IMR-90 (cell line): Measurements from ENCODE around the gene GDF10. TPM values are rescaled to one million over a fixed set of nuclear protein-coding genes. Genes with fewer than 3 reads are reported as not detected.

ENCODE experiments used
- ATAC-seq: fragments of 200-7000 bp; cut with Tn5 transposase; 2 replicates; pipeline ENCODE4 v1.9.1; 2020; ENCODE audit warnings: low read depth, mild to moderate bottlenecking, moderate library complexity
- BruUV-seq: library from RNA; stranded (reverse); fragments of 400-500 nt; replicated peaks from 2 replicates; lab custom pipeline; 2021; lab: Mats Ljungman, UMichigan
- CTCF ChIA-PET: fragments of 300-600 bp; formaldehyde crosslinking; extraction: SDS; loops from one replicate; lab custom pipeline; 2021; ENCODE audit warnings: antibody characterized with exemption; lab: Yijun Ruan, JAX
- POLR2A ChIA-PET: fragments of 300-600 bp; sonication (Branson Sonifier 250); formaldehyde crosslinking; loops from one replicate; lab custom pipeline; 2022; ENCODE audit warnings: antibody characterized with exemption; ENCODE audit not compliant: unreplicated experiment; lab: Charles Lee
- DNase-seq: peaks from one replicate; pipeline ENCODE4 v3.0.0; 2013
- H2AFZ ChIP-seq: replicated peaks from 2 replicates; pipeline ENCODE3; 2013; ENCODE audit warnings: low read length, mild to moderate bottlenecking; ENCODE audit not compliant: poor library complexity
- H2AK5ac ChIP-seq: 2 replicates; pipeline ENCODE4 v1.6.1; 2013; ENCODE audit warnings: low read depth, low read length, inconsistent platforms
- H2AK9ac ChIP-seq: replicated peaks from 2 replicates; pipeline ENCODE3; 2013; ENCODE audit warnings: mild to moderate bottlenecking, low read depth, low read length, moderate library complexity; ENCODE audit not compliant: poor library complexity
- H2BK120ac ChIP-seq: 2 replicates; pipeline ENCODE4 v1.6.1; 2013; ENCODE audit warnings: low read depth, low read length, inconsistent platforms
- H2BK15ac ChIP-seq: 3 replicates; pipeline ENCODE4 v1.6.1; 2013; ENCODE audit warnings: low read depth, low read length, inconsistent platforms
- H2BK20ac ChIP-seq: 2 replicates; pipeline ENCODE4 v1.6.1; 2013; ENCODE audit warnings: low read depth, mild to moderate bottlenecking, inconsistent platforms, low read length, moderate library complexity
- H2BK5ac ChIP-seq: 2 replicates; pipeline ENCODE4 v1.6.1; 2013; ENCODE audit warnings: mild to moderate bottlenecking, low read depth, low read length, inconsistent platforms; ENCODE audit not compliant: poor library complexity, severe bottlenecking
- H3K14ac ChIP-seq: replicated peaks from 2 replicates; pipeline ENCODE4 v1.6.1; 2013; ENCODE audit warnings: low read depth, low read length, inconsistent platforms
- H3K18ac ChIP-seq: 2 replicates; pipeline ENCODE4 v1.6.1; 2013; ENCODE audit warnings: low read depth, low read length, control low read depth
- H3K23ac ChIP-seq: 2 replicates; pipeline ENCODE4 v1.6.1; 2013; ENCODE audit warnings: low read depth, low read length, inconsistent platforms
- H3K27ac ChIP-seq: 2 replicates; pipeline ENCODE4 v1.5.1; 2013; ENCODE audit warnings: mild to moderate bottlenecking, control low read depth, low read length; ENCODE audit not compliant: insufficient read depth
- H3K27me3 ChIP-seq: 2 replicates; pipeline ENCODE4 v1.6.1; 2013; ENCODE audit warnings: low read length; ENCODE audit not compliant: control insufficient read depth, insufficient read depth
- H3K36me3 ChIP-seq: 2 replicates; pipeline ENCODE4 v1.6.1; 2013; ENCODE audit warnings: low read length, mixed read lengths; ENCODE audit not compliant: control insufficient read depth, insufficient read depth
- H3K4ac ChIP-seq: 2 replicates; pipeline ENCODE4 v1.6.1; 2013; ENCODE audit warnings: low read depth, low read length, inconsistent platforms
- H3K4me1 ChIP-seq: 2 replicates; pipeline ENCODE4 v1.6.1; 2013; ENCODE audit warnings: low read length, mixed read lengths; ENCODE audit not compliant: control insufficient read depth, insufficient read depth
- H3K4me2 ChIP-seq: 2 replicates; pipeline ENCODE4 v1.6.1; 2013; ENCODE audit warnings: low read depth, mild to moderate bottlenecking, control low read depth, low read length, moderate library complexity
- H3K4me3 ChIP-seq: 2 replicates; pipeline ENCODE4 v1.5.1; 2013; ENCODE audit warnings: low read depth, mild to moderate bottlenecking, control low read depth, low read length, moderate library complexity; ENCODE audit not compliant: insufficient read depth
- H3K56ac ChIP-seq: 2 replicates; pipeline ENCODE4 v1.6.1; 2013; ENCODE audit warnings: low read length, inconsistent platforms; ENCODE audit not compliant: insufficient read depth; ENCODE audit errors: extremely low read depth
- H3K79me1 ChIP-seq, 2 experiments: 2 replicates each; pipeline ENCODE4 v1.6.1; 2013; ENCODE audit warnings: low read length in 2 of 2, inconsistent platforms in 1 of 2, low read depth in 1 of 2
- H3K9ac ChIP-seq: 2 replicates; pipeline ENCODE4 v1.6.1; 2013; ENCODE audit warnings: low read depth, low read length, control low read depth
- H3K9me1 ChIP-seq: 2 replicates; pipeline ENCODE4 v1.6.1; 2013; ENCODE audit warnings: low read length, inconsistent platforms; ENCODE audit not compliant: insufficient read depth
- H3K9me3 ChIP-seq: 2 replicates; pipeline ENCODE4 v1.6.1; 2013; ENCODE audit warnings: low read length; ENCODE audit not compliant: control insufficient read depth, insufficient read depth
- H4K20me1 ChIP-seq: 2 replicates; pipeline ENCODE4 v1.6.1; 2013; ENCODE audit warnings: low read length, inconsistent platforms; ENCODE audit not compliant: insufficient read depth
- H4K5ac ChIP-seq: 2 replicates; pipeline ENCODE4 v1.6.1; 2013; ENCODE audit warnings: mild to moderate bottlenecking, low read depth, low read length, control low read depth
- H4K8ac ChIP-seq, 2 experiments: 2 replicates each; pipeline ENCODE4 v1.6.1; 2013; ENCODE audit warnings: low read depth in 2 of 2, low read length in 2 of 2, control low read depth in 1 of 2, inconsistent platforms in 1 of 2
- H4K91ac ChIP-seq: 2 replicates; pipeline ENCODE4 v1.6.1; 2013; ENCODE audit warnings: low read depth, low read length, inconsistent platforms; ENCODE audit not compliant: insufficient read depth
- CEBPB ChIP-seq: IDR thresholded peaks from 2 replicates; pipeline ENCODE4 v1.6.1; 2012; ENCODE audit warnings: low read depth, low read length, improper control_type of control experiment
- WGBS, 2 experiments: methylation state at CpG; one replicate each; pipeline versions ENCODE4 v1.1.5 to v1.1.7; 2013; ENCODE audit warnings: missing lambda C conversion rate in 2 of 2; ENCODE audit not compliant: insufficient read length in 1 of 2; ENCODE audit errors: extremely low coverage in 2 of 2; 5-methylcytosine and 5-hydroxymethylcytosine counted together
- dilution Hi-C: fragments of 300-500 bp; cut with HindIII; formaldehyde crosslinking; loops from one replicate; pipeline ENCODE4 v1.14.3; 2018; ENCODE audit warnings: low sequenced_read_pairs; ENCODE audit not compliant: unreplicated experiment
- in situ Hi-C: fragments of 300-500 bp; cut with MboI; formaldehyde crosslinking; loops from 3 replicates; pipeline ENCODE4 v1.14.3; 2019; ENCODE audit warnings: low sequenced_read_pairs, inconsistent platforms, mixed read lengths
- intact Hi-C: fragments of 100-400 bp; cut with micrococcal nuclease; formaldehyde crosslinking; loops from 2 replicates; pipeline ENCODE4 v1.10.0; 2022
- polyA plus RNA-seq, 3 experiments: library from polyadenylated mRNA; depleted of rRNA; stranded (reverse); fragments of >200 nt; gene quantifications; 2 replicates each; pipeline ENCODE4 v1.2.3, GENCODE V29; 2012; ENCODE audit warnings: low replicate concordance in 1 of 3
- total RNA-seq: library from RNA; depleted of rRNA; stranded (reverse); fragments of >200 nt; gene quantifications from 2 replicates; pipeline ENCODE4 v1.2.3, GENCODE V29; 2012
- TF ChIP-seq, protein P1 (sequence below): conservative IDR thresholded peaks from 2 replicates; pipeline ENCODE4 v1.5.1; 2012; ENCODE audit warnings: mild to moderate bottlenecking, low read depth, low read length, improper control_type of control experiment

The GDF10 gene
- total and polyA plus RNA-seq, 2 of the 4 experiments (the other 2 are of a cell fraction), result 0.34 TPM; not detected in 1

DNA sequence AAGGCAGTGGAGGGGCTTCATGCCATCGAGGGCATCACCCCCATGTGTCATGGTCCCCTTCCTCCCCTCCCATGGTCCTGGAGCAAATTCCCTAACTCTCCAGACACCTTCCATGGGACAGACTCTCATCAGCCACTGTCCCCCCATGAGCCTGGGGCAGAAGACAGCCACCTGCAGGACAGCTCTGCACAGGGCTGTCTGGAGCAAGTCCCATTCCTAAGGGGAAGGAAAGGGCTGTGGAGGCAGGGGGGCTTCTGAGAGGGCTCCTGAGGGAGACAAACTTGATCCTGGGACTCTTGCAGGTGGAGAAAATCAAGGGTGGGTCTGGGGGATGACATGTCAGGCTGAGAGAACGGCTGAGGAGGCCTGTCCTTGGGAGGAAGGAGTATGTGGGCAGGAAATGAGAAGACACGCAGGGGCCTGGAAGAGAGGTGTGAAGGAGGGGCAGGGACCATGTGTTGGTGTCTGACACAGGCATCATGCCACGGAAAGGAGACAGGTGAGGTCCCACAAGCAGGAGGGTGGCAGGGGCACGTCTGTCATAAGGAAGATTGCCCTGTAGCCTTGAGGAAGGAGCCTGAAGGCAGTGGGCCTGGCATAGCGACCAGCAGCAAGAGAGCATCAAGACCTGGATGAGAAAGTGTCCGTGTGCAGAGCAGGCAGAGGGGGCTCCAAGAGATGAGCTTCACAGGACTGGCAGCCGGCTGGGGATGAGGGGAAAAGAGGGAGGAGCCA is 14.4 kb upstream of the GDF10 start:
- DNase-seq (no peak), ATAC-seq (no peak)
- no peak overlapping the region for H2BK5ac ChIP-seq
- no peak overlapping the region for H2BK20ac ChIP-seq
- ChIA-PET CTCF (interaction anchor here (0.7 kb wide), 1 partner anchor 238 kb away, joined by 3 read pairs; no protein-coding TSS in a partner anchor), POLR2A (no interaction called here)
- H3K56ac ChIP-seq, result no peak overlapping the region
- H3K14ac ChIP-seq, result no peak overlapping the region
- H2AK9ac ChIP-seq, result no peak overlapping the region
- no peak overlapping the region for H3K4ac ChIP-seq
- H3K9me1 ChIP-seq, result no peaks in the 10 kb centered on the region; the same call in 1 of the 2 replicates
- WGBS, 2 experiments, result no CpG with 5 or more reads among the region's 8 CpGs
- H3K36me3 ChIP-seq, result no peaks in the 10 kb centered on the region
- intact Hi-C loops, result no loop called here
- peaks cover 30% of the 10 kb centered on the region for H3K27me3 ChIP-seq
- no peak overlapping the region for H4K8ac ChIP-seq
- no TSS peak for BruUV-seq
- no peaks in the 10 kb centered on the region for H4K20me1 ChIP-seq
- no peaks in the 10 kb centered on the region for H3K9me3 ChIP-seq
- no peak overlapping the region for H2AK5ac ChIP-seq
- H3K4me2 ChIP-seq, result no peak overlapping the region
- no peak overlapping the region for H4K5ac ChIP-seq
- H3K23ac ChIP-seq, result no peak overlapping the region
- dilution Hi-C loops, result no loop called here
- no peaks in the 10 kb centered on the region for H3K79me1 ChIP-seq
- no peak overlapping the region for H3K4me3 ChIP-seq
- in situ Hi-C loops, result no loop called here
- H2AFZ ChIP-seq, result peak overlapping the region; percentile 51
- no peak overlapping the region for H3K18ac ChIP-seq
- H3K4me1 ChIP-seq, result no peaks in the 10 kb centered on the region
- TF ChIP-seq CEBPB, result no peak
- TF ChIP-seq, protein P1, sequence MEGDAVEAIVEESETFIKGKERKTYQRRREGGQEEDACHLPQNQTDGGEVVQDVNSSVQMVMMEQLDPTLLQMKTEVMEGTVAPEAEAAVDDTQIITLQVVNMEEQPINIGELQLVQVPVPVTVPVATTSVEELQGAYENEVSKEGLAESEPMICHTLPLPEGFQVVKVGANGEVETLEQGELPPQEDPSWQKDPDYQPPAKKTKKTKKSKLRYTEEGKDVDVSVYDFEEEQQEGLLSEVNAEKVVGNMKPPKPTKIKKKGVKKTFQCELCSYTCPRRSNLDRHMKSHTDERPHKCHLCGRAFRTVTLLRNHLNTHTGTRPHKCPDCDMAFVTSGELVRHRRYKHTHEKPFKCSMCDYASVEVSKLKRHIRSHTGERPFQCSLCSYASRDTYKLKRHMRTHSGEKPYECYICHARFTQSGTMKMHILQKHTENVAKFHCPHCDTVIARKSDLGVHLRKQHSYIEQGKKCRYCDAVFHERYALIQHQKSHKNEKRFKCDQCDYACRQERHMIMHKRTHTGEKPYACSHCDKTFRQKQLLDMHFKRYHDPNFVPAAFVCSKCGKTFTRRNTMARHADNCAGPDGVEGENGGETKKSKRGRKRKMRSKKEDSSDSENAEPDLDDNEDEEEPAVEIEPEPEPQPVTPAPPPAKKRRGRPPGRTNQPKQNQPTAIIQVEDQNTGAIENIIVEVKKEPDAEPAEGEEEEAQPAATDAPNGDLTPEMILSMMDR, result no peak
- no peak overlapping the region for H2BK15ac ChIP-seq
- no peak overlapping the region for H3K9ac ChIP-seq
- H3K27ac ChIP-seq, result no peak overlapping the region
- H4K91ac ChIP-seq, result no peak overlapping the region
- no peak overlapping the region for H2BK120ac ChIP-seq
